Measurements from ENCODE around the gene SKI.
A peak's percentile ranks its signal among the peaks of the same experiment; 100 is the strongest.

The SKI gene

GRCh38 chr1:2202008-2202575 lies 26.0 kb upstream of the SKI start:
- TF ChIP-seq EZH2 (IDR thresholded peaks at IDR 0.05; ENCODE audit: borderline replicate concordance, low read length), result no peak
- TF ChIP-seq, protein P1, sequence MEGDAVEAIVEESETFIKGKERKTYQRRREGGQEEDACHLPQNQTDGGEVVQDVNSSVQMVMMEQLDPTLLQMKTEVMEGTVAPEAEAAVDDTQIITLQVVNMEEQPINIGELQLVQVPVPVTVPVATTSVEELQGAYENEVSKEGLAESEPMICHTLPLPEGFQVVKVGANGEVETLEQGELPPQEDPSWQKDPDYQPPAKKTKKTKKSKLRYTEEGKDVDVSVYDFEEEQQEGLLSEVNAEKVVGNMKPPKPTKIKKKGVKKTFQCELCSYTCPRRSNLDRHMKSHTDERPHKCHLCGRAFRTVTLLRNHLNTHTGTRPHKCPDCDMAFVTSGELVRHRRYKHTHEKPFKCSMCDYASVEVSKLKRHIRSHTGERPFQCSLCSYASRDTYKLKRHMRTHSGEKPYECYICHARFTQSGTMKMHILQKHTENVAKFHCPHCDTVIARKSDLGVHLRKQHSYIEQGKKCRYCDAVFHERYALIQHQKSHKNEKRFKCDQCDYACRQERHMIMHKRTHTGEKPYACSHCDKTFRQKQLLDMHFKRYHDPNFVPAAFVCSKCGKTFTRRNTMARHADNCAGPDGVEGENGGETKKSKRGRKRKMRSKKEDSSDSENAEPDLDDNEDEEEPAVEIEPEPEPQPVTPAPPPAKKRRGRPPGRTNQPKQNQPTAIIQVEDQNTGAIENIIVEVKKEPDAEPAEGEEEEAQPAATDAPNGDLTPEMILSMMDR (IDR thresholded peaks at IDR 0.05; ENCODE audit: low read length), result no peak
- Histone ChIP-seq H3K9me2 (ENCODE audit: low read depth, low read length) (no peaks in the 10 kb centered on the region), H4K20me1 (ENCODE audit: insufficient read depth, low read length) (no peaks in the 10 kb centered on the region), H3K4me1 (ENCODE audit: insufficient read depth, low read length, severe bottlenecking) (peaks cover 6% of the 10 kb centered on the region), H3K4me2 (ENCODE audit: low read length) (no peak overlapping the region), H2AFZ (ENCODE audit: low read length) (no peak overlapping the region), H3K27ac (ENCODE audit: low read depth, low read length, poor library complexity, severe bottlenecking) (no peak overlapping the region), H3K79me2 (ENCODE audit: insufficient read depth, low read length) (no peaks in the 10 kb centered on the region), H3K9ac (ENCODE audit: low read length) (no peak overlapping the region), H3K27me3 (ENCODE audit: insufficient read depth, low read length) (no peaks in the 10 kb centered on the region), H3K36me3 (ENCODE audit: insufficient read depth, low read length) (no peaks in the 10 kb centered on the region), H3K4me3 (ENCODE audit: low read depth, low read length, poor library complexity, severe bottlenecking) (no peak overlapping the region), H3K9me3 (ENCODE audit: low read length) (no peaks in the 10 kb centered on the region), H3F3A (ENCODE audit: insufficient read depth, low read length) (no peaks in the 10 kb centered on the region)

GRCh38 chr1:2202843-2203601 lies 25.1 kb upstream of the SKI start:
- no peaks in the 10 kb centered on the region for H3K9me3 ChIP-seq (ENCODE audit: low read length)
- H3K27me3 ChIP-seq (ENCODE audit: insufficient read depth, low read length), result no peaks in the 10 kb centered on the region
- no peak overlapping the region for H3K4me2 ChIP-seq (ENCODE audit: low read length)
- H2AFZ ChIP-seq (ENCODE audit: low read length), result no peak overlapping the region
- H3K4me3 ChIP-seq (ENCODE audit: low read depth, low read length, poor library complexity, severe bottlenecking), result no peak overlapping the region
- TF ChIP-seq, protein P1 (IDR thresholded peaks at IDR 0.05; ENCODE audit: low read length), result no peak
- TF ChIP-seq EZH2 (IDR thresholded peaks at IDR 0.05; ENCODE audit: borderline replicate concordance, low read length), result no peak
- H3K27ac ChIP-seq (ENCODE audit: low read depth, low read length, poor library complexity, severe bottlenecking), result no peak overlapping the region
- H3K79me2 ChIP-seq (ENCODE audit: insufficient read depth, low read length), result no peaks in the 10 kb centered on the region
- no peaks in the 10 kb centered on the region for H3K36me3 ChIP-seq (ENCODE audit: insufficient read depth, low read length)
- H3K9ac ChIP-seq (ENCODE audit: low read length), result no peak overlapping the region
- no peaks in the 10 kb centered on the region for H3F3A ChIP-seq (ENCODE audit: insufficient read depth, low read length)
- H3K4me1 ChIP-seq (ENCODE audit: insufficient read depth, low read length, severe bottlenecking), result peaks cover 6% of the 10 kb centered on the region
- no peaks in the 10 kb centered on the region for H4K20me1 ChIP-seq (ENCODE audit: insufficient read depth, low read length)
- H3K9me2 ChIP-seq (ENCODE audit: low read depth, low read length), result no peaks in the 10 kb centered on the region

DNA sequence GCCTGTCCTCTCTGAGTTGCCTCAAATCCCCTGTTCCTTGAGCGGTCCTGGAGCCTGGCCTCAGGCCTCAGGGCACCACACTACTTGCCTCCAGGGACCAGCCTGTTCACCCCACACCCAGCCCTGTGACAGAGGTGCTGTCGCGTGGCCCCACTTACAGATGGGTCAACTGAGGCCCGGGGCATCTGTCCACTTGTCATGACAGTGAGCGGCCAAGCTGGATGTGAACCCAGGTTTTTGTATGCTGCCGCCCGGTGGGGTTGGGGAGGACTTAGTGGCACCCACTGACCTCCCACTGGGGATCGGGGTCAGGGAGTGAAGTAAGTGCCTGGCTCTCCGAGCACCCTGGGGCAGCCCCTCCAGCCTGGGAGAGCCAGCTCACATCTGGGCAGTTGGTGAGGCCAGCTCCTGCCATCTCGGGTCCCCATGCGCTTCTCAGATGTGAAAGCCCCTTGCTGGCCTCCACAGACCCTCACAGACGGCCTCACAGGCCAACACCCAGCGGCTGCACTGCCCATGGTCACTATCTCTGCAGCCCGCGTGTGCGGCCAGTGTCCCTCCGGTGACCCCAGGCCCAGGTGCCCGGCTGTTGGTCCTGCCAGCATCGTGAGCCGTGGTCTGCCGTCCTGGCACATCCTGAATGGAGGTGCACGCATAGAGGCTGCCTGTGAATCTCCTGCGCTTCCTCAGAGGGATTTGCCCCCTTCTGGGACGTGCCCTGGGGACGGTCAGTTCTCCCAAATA lies 24.3 kb upstream of the SKI start:
- Histone ChIP-seq H2AFZ (ENCODE audit: low read length) (no peak overlapping the region), H3K4me3 (ENCODE audit: low read depth, low read length, poor library complexity, severe bottlenecking) (no peak overlapping the region), H3K27ac (ENCODE audit: low read depth, low read length, poor library complexity, severe bottlenecking) (no peak overlapping the region), H3K9ac (ENCODE audit: low read length) (no peak overlapping the region), H3F3A (ENCODE audit: insufficient read depth, low read length) (no peaks in the 10 kb centered on the region), H3K79me2 (ENCODE audit: insufficient read depth, low read length) (no peaks in the 10 kb centered on the region), H4K20me1 (ENCODE audit: insufficient read depth, low read length) (no peaks in the 10 kb centered on the region), H3K9me3 (ENCODE audit: low read length) (no peaks in the 10 kb centered on the region), H3K4me1 (ENCODE audit: insufficient read depth, low read length, severe bottlenecking) (peaks cover 6% of the 10 kb centered on the region), H3K9me2 (ENCODE audit: low read depth, low read length) (no peaks in the 10 kb centered on the region), H3K4me2 (ENCODE audit: low read length) (peak overlapping the region; percentile 57; the same call in 1 of the 2 replicates), H3K36me3 (ENCODE audit: insufficient read depth, low read length) (no peaks in the 10 kb centered on the region), H3K27me3 (ENCODE audit: insufficient read depth, low read length) (no peaks in the 10 kb centered on the region)
- TF ChIP-seq, protein P1 (IDR thresholded peaks at IDR 0.05; ENCODE audit: low read length), result no peak
- TF ChIP-seq EZH2 (IDR thresholded peaks at IDR 0.05; ENCODE audit: borderline replicate concordance, low read length), result no peak

Data from OCI-LY1 (cell line).